ENCODE measurements around the gene CHCHD6. TPM values are rescaled to one million over a fixed set of nuclear protein-coding genes. Genes with fewer than 3 reads are reported as not detected.

Gene CHCHD6
- total RNA-seq, 1 experiment from 2014 or later: 36.3 TPM

- Histone ChIP-seq H3K79me2 (ENCODE audit: insufficient read depth, low read length) (0 out of 2 replicates have a peak, but pooled peaks cover 5% of the 10 kb centered on the region), H3K4me1 (ENCODE audit: control insufficient read depth in 1 of 2, insufficient read depth in 2 of 2, low read length in 2 of 2) (no peaks in the 10 kb centered on the region), H3K27ac (ENCODE audit: low read depth, low read length) (no peak overlapping the region), H3K9me2 (ENCODE audit: insufficient read depth) (no peaks in the 10 kb centered on the region), H3K9ac (ENCODE audit: low read length) (no peak overlapping the region), H2AFZ (ENCODE audit: low read depth, low read length, poor library complexity, severe bottlenecking) (no peak overlapping the region), H3K36me3 (ENCODE audit: control insufficient read depth in 1 of 2, insufficient read depth in 2 of 2, low read length in 2 of 2) (no peaks in the 10 kb centered on the region), H4K20me1 (ENCODE audit: insufficient read depth) (no peaks in the 10 kb centered on the region), H3K4me3 (replicated peaks in 1 of 2; ENCODE audit: low read depth in 1 of 2, low read length in 2 of 2) (no peak overlapping the region), H3K4me2 (ENCODE audit: low read length) (no peak overlapping the region), H3K27me3 (ENCODE audit: insufficient read depth, low read length) (no peaks in the 10 kb centered on the region), H3K9me3 (ENCODE audit: control insufficient read depth in 1 of 2, insufficient read depth in 1 of 2, low read depth in 1 of 2, low read length in 2 of 2) (no peaks in the 10 kb centered on the region)
- CTCF ChIA-PET: no interaction called here
- TF ChIP-seq SP1 (IDR thresholded peaks at IDR 0.05; ENCODE audit: low read depth) (no peak), ZNF274 (IDR thresholded peaks at IDR 0.05; ENCODE audit: low read depth, low read length) (no peak), FOSL1 (IDR thresholded peaks at IDR 0.05; ENCODE audit: low read depth) (no peak), ZBTB33 (IDR thresholded peaks at IDR 0.05; ENCODE audit: extremely low read depth, insufficient replicate concordance, low read length) (no peak), EGR1 (IDR thresholded peaks at IDR 0.05; ENCODE audit: low read depth) (no peak), JUND (IDR thresholded peaks at IDR 0.05) (no peak), POLR2AphosphoS5 (IDR thresholded peaks at IDR 0.05; ENCODE audit: low read depth, low read length) (no peak), ATF3 (IDR thresholded peaks at IDR 0.05) (no peak), TCF7L2 (IDR thresholded peaks at IDR 0.05; ENCODE audit: borderline replicate concordance, extremely low read depth, insufficient read depth, insufficient read length) (no peak), POLR2A (IDR thresholded peaks at IDR 0.05; ENCODE audit: borderline replicate concordance, extremely low read depth, insufficient read depth, insufficient read length) (no peak), SRF (IDR thresholded peaks at IDR 0.05; ENCODE audit: low read depth) (no peak), YY1 (IDR thresholded peaks at IDR 0.05; ENCODE audit: extremely low read depth, insufficient replicate concordance, low read depth, low read length) (no peak)
- TF ChIP-seq, protein P1, sequence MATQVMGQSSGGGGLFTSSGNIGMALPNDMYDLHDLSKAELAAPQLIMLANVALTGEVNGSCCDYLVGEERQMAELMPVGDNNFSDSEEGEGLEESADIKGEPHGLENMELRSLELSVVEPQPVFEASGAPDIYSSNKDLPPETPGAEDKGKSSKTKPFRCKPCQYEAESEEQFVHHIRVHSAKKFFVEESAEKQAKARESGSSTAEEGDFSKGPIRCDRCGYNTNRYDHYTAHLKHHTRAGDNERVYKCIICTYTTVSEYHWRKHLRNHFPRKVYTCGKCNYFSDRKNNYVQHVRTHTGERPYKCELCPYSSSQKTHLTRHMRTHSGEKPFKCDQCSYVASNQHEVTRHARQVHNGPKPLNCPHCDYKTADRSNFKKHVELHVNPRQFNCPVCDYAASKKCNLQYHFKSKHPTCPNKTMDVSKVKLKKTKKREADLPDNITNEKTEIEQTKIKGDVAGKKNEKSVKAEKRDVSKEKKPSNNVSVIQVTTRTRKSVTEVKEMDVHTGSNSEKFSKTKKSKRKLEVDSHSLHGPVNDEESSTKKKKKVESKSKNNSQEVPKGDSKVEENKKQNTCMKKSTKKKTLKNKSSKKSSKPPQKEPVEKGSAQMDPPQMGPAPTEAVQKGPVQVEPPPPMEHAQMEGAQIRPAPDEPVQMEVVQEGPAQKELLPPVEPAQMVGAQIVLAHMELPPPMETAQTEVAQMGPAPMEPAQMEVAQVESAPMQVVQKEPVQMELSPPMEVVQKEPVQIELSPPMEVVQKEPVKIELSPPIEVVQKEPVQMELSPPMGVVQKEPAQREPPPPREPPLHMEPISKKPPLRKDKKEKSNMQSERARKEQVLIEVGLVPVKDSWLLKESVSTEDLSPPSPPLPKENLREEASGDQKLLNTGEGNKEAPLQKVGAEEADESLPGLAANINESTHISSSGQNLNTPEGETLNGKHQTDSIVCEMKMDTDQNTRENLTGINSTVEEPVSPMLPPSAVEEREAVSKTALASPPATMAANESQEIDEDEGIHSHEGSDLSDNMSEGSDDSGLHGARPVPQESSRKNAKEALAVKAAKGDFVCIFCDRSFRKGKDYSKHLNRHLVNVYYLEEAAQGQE (IDR thresholded peaks at IDR 0.05; ENCODE audit: low read depth): no peak
- TF ChIP-seq, protein P2, sequence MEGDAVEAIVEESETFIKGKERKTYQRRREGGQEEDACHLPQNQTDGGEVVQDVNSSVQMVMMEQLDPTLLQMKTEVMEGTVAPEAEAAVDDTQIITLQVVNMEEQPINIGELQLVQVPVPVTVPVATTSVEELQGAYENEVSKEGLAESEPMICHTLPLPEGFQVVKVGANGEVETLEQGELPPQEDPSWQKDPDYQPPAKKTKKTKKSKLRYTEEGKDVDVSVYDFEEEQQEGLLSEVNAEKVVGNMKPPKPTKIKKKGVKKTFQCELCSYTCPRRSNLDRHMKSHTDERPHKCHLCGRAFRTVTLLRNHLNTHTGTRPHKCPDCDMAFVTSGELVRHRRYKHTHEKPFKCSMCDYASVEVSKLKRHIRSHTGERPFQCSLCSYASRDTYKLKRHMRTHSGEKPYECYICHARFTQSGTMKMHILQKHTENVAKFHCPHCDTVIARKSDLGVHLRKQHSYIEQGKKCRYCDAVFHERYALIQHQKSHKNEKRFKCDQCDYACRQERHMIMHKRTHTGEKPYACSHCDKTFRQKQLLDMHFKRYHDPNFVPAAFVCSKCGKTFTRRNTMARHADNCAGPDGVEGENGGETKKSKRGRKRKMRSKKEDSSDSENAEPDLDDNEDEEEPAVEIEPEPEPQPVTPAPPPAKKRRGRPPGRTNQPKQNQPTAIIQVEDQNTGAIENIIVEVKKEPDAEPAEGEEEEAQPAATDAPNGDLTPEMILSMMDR (IDR thresholded peaks at IDR 0.05 in 2 of 3, conservative IDR thresholded peaks at IDR 0.05 in 1 of 3; ENCODE audit: borderline replicate concordance in 1 of 3, insufficient read depth in 1 of 3, low read depth in 2 of 3, low read length in 2 of 3): no peak
- ATAC-seq (no peak), DNase-seq (ENCODE audit: low read depth, low spot score) (no peak)
- POLR2A ChIA-PET: no interaction called here
- intact Hi-C loops (cut with micrococcal nuclease): no loop called here
- no TSS peak for BruUV-seq (replicated peaks)
- RAD21 ChIA-PET (ENCODE audit: low non-redundant PET in 1 of 2, low total read pairs in 2 of 2, uncharacterized antibody in 2 of 2, unreplicated experiment in 2 of 2): no interaction called here
These were observed 113.7 kb downstream of the CHCHD6 start for GRCh38 chr3:126817781-126818180.

Data from HCT116 (cell line).